GM18951 (cell line): ENCODE results near the gene KCNK13.
"Not testable (repeated sequence)": the region's sequence is repeated elsewhere in the genome, so short reads cannot be mapped to it uniquely, and the experiment has no call there.

ENCODE experiments used
- POLR2A ChIP-seq: IDR thresholded peaks from 4 replicates; pipeline ENCODE4 v1.6.1; 2011; ENCODE audit warnings: mild to moderate bottlenecking; ENCODE audit not compliant: insufficient read length, insufficient read depth; ENCODE audit errors: extremely low read depth
- in situ Hi-C: fragments of 300-500 bp; cut with MboI; formaldehyde crosslinking; loops from one replicate; pipeline ENCODE4 v1.12.0; 2022; ENCODE audit warnings: low sequenced_read_pairs, mixed read lengths, inconsistent platforms; ENCODE audit not compliant: unreplicated experiment

Gene KCNK13

GRCh38 chr14:90061685-90062126 lies at the start of gene KCNK13:
TSS of gene KCNK13 (plus strand) at chr14:90061994. CDS start at chr14:90062206, 212 bp downstream.
- no peak for TF ChIP-seq POLR2A
- in situ Hi-C loops: no loop called here

GRCh38 chr14:90017371-90017770 lies 44.4 kb upstream of the KCNK13 start:
- in situ Hi-C loops: no loop called here
- TF ChIP-seq POLR2A: no peak

GRCh38 chr14:90019824-90020523 lies 41.8 kb upstream of the KCNK13 start:
- no peak for TF ChIP-seq POLR2A
- in situ Hi-C loops: no loop called here

GRCh38 chr14:90023176-90023896 lies 38.5 kb upstream of the KCNK13 start:
- TF ChIP-seq POLR2A: no peak

GRCh38 chr14:90024910-90025309 lies 36.9 kb upstream of the KCNK13 start:
- TF ChIP-seq POLR2A: no peak
- in situ Hi-C loops: no loop called here

More at GRCh38 chr14:90023176-90023896, 38.5 kb upstream of the KCNK13 start:
- in situ Hi-C loops: no loop called here

GRCh38 chr14:90026608-90027007 lies 35.2 kb upstream of the KCNK13 start:
- in situ Hi-C loops: not testable (repeated sequence)

- in situ Hi-C loops: no loop called here
- no peak for TF ChIP-seq POLR2A
These were observed 34.0 kb upstream of the KCNK13 start for GRCh38 chr14:90027842-90028241.

GRCh38 chr14:90034156-90034555 lies 27.6 kb upstream of the KCNK13 start:
- TF ChIP-seq POLR2A: no peak
- in situ Hi-C loops: no loop called here

- in situ Hi-C loops: no loop called here
- TF ChIP-seq POLR2A: no peak
These were observed 26.8 kb upstream of the KCNK13 start for GRCh38 chr14:90034835-90035525.

- in situ Hi-C loops: no loop called here
- TF ChIP-seq POLR2A: no peak
These were observed 22.4 kb upstream of the KCNK13 start for GRCh38 chr14:90039253-90040010.

- no peak for TF ChIP-seq POLR2A
- in situ Hi-C loops: no loop called here
These were observed 21.4 kb upstream of the KCNK13 start for GRCh38 chr14:90040411-90040810.

GRCh38 chr14:90042496-90043252 lies 19.1 kb upstream of the KCNK13 start:
- TF ChIP-seq POLR2A: no peak
- in situ Hi-C loops: no loop called here

- no peak for TF ChIP-seq POLR2A
- in situ Hi-C loops: no loop called here
These were observed 16.2 kb upstream of the KCNK13 start for GRCh38 chr14:90045616-90046015.

- in situ Hi-C loops: no loop called here
These were observed 12.4 kb upstream of the KCNK13 start for GRCh38 chr14:90049390-90049789.

More at GRCh38 chr14:90049390-90049789, 12.4 kb upstream of the KCNK13 start:
- TF ChIP-seq POLR2A: no peak
